Pancreas (tissue), 10 donors: ENCODE data around the gene DIP2C. TPM values are rescaled to one million over a fixed set of nuclear protein-coding genes. Genes with fewer than 3 reads are reported as not detected.
"Not testable (repeated sequence)": the region's sequence is repeated elsewhere in the genome, so short reads cannot be mapped to it uniquely, and the experiment has no call there.

Experiments
- ATAC-seq, 4 donors: fragments of 200-7000 bp; cut with Tn5 transposase; one replicate each; pipeline versions ENCODE4 v1.8.0 to v1.9.1; 2020; ENCODE audit warnings: mild to moderate bottlenecking in 4 of 4, moderate library complexity in 4 of 4
- DNase-seq, 6 donors: peaks; one replicate each; pipeline ENCODE4 v3.0.0-alpha.2; 2020
- FAIRE-seq: peaks from 2 replicates; lab custom pipeline; 2012; peaks lifted over from hg19 to GRCh38; lab: Jason Lieb, UNC
- H3K27ac ChIP-seq, 4 donors: fragments of 200-600 bp; sonication (generic); 1 replicate in 3 of 4; 2 replicates in 1 of 4; pipeline versions ENCODE4 v1.5.0 to v1.8.0; 2020
- H3K27me3 ChIP-seq, 4 donors: fragments of 200-600 bp; one replicate each; pipeline ENCODE4 v1.8.0; 2021
- H3K36me3 ChIP-seq, 3 donors: fragments of 200-600 bp; sonication (generic) in 1 of 3; one replicate each; pipeline versions ENCODE4 v1.5.0 to v1.8.0; 2020 to 2021
- H3K4me1 ChIP-seq, 3 donors: fragments of 200-600 bp; one replicate each; pipeline ENCODE4 v1.8.0; 2021
- H3K4me3 ChIP-seq, 4 donors: fragments of 200-600 bp; sonication (generic) in 2 of 4; one replicate each; pipeline versions ENCODE4 v1.5.0 to v1.8.0; 2020 to 2021
- H3K9me3 ChIP-seq, 4 donors: fragments of 200-600 bp; one replicate each; pipeline ENCODE4 v1.8.0; 2021
- CTCF ChIP-seq, 4 donors: fragments of 200-600 bp; sonication (generic) in 3 of 4; IDR thresholded peaks; one replicate each; pipeline versions ENCODE4 v1.5.0 to v1.8.0; 2021; ENCODE audit warnings: antibody characterized with exemption in 4 of 4
- WGBS, 2 donors: extraction: QIAGEN DNeasy Blood & Tissue Kit; methylation state at CpG; one replicate each; pipeline ENCODE4 v1.1.7; 2013; 5-methylcytosine and 5-hydroxymethylcytosine counted together
- intact Hi-C, 3 donors: fragments of 100-400 bp; cut with DNase I; formaldehyde crosslinking; loops; one replicate each; pipeline versions ENCODE4 v1.11.1 to v1.14.2; 2022
- polyA plus RNA-seq, 2 donors: library from polyadenylated mRNA; stranded (reverse); fragments of 200-250 nt; gene quantifications; one replicate each; pipeline ENCODE4 v1.2.3, GENCODE V29; 2013
- total RNA-seq, 6 donors: library from RNA; stranded (reverse); fragmentation: NEBNext Ultra II Directional in 4 of 6; extraction: Animal tissue kit (Norgen Biotek cat#: 25700) in 4 of 6; gene quantifications; one replicate each; pipeline versions ENCODE4 v1.2.1 to v1.2.4, GENCODE V29; 2021 to 2023
- donor health status: healthy with polysubstance abuse.
- donor health status: DM: no; HTN: no; CAD: no; lungs with moderate emphysema.
- donor health status: DM: no; HTN: no; CAD: no.
- donor health status: control.
- donor health status: control.
- donor health status: Bipolar disorder and iron deficiency.
- donor health status: DM: yes; HTN: yes; CAD: no.
- donor health status: DM: no; HTN: no; CAD: no.
- donor health status: DM: no; HTN: no; CAD: no.
- donor health status: DM: yes; HTN: yes; CAD: no.

The DIP2C gene
- total and polyA plus RNA-seq, 8 donors: 4.3 to 11.8 (median 7.3) TPM

- DNase-seq: no peak
- peaks cover 0 to 11% (median 0%) of the 10 kb centered on the region in 3 donors for H3K4me1 ChIP-seq
- 88 to 91% methylated on average over 11 of the region's 11 CpGs for WGBS, 2 donors
- no peak overlapping the region for H3K27ac ChIP-seq
- intact Hi-C loops: no loop called here
- H3K4me3 ChIP-seq: no peak overlapping the region
- no peak for TF ChIP-seq CTCF (IDR thresholded peaks at IDR 0.05)
- FAIRE-seq: no peak
- no peaks in the 10 kb centered on the region for H3K9me3 ChIP-seq
- no peak for ATAC-seq
- H3K27me3 ChIP-seq: no peaks in the 10 kb centered on the region
- H3K36me3 ChIP-seq: peaks cover 0 to 9% (median 0%) of the 10 kb centered on the region in 3 donors
Measured at GRCh38 chr10:326350-326749, 363.1 kb downstream of the DIP2C start.

- WGBS, 2 donors: 94 to 97% methylated on average over 8 of the region's 8 CpGs
- FAIRE-seq: no peak
- peaks cover 0 to 9% (median 0%) of the 10 kb centered on the region in 3 donors for H3K36me3 ChIP-seq
- no peak overlapping the region for H3K27ac ChIP-seq
- H3K9me3 ChIP-seq: no peaks in the 10 kb centered on the region
- H3K4me1 ChIP-seq: peaks cover 0 to 11% (median 0%) of the 10 kb centered on the region in 3 donors
- H3K27me3 ChIP-seq: no peaks in the 10 kb centered on the region
- intact Hi-C loops: no loop called here
- no peak for ATAC-seq
- DNase-seq: no peak
- H3K4me3 ChIP-seq: no peak overlapping the region
- no peak for TF ChIP-seq CTCF (IDR thresholded peaks at IDR 0.05)
Measured at GRCh38 chr10:325282-325681, 364.2 kb downstream of the DIP2C start.

- Histone ChIP-seq H3K9me3 (no peaks in the 10 kb centered on the region), H3K4me1 (peaks cover 0 to 11% (median 0%) of the 10 kb centered on the region in 3 donors), H3K4me3 (no peak overlapping the region), H3K27me3 (no peaks in the 10 kb centered on the region), H3K27ac (no peak overlapping the region), H3K36me3 (peaks cover 0 to 9% (median 0%) of the 10 kb centered on the region in 3 donors)
- DNase-seq (no peak), ATAC-seq (no peak), FAIRE-seq (no peak)
- intact Hi-C loops: no loop called here
- TF ChIP-seq CTCF (IDR thresholded peaks at IDR 0.05): no peak
- WGBS, 2 donors: 91 to 94% methylated on average over 15 of the region's 15 CpGs
Measured at GRCh38 chr10:324593-324992, 364.9 kb downstream of the DIP2C start.

GRCh38 chr10:323651-324293 lies 365.7 kb downstream of the DIP2C start:
- DNase-seq: no peak
- WGBS, 2 donors: 78 to 82% methylated on average over 15 of the region's 15 CpGs
- H3K27ac ChIP-seq: no peak overlapping the region
- no peak overlapping the region for H3K4me3 ChIP-seq
- peak in 3 of 4 donors; percentile 62 to 81 (median 78) for ATAC-seq
- H3K9me3 ChIP-seq: no peaks in the 10 kb centered on the region
- H3K36me3 ChIP-seq: peaks cover 0 to 9% (median 0%) of the 10 kb centered on the region in 3 donors
- intact Hi-C loops: no loop called here
- no peaks in the 10 kb centered on the region for H3K27me3 ChIP-seq
- FAIRE-seq: no peak
- TF ChIP-seq CTCF (IDR thresholded peaks at IDR 0.05): no peak
- H3K4me1 ChIP-seq: peaks cover 0 to 7% (median 0%) of the 10 kb centered on the region in 3 donors

- ATAC-seq, DNase-seq, intact Hi-C loops, FAIRE-seq, H3K27ac ChIP-seq, H3K9me3 ChIP-seq, H3K4me3 ChIP-seq, H3K4me1 ChIP-seq, H3K27me3 ChIP-seq: not testable (repeated sequence)
- WGBS, 2 donors: 93 to 97% methylated on average over 20 to 38 of the region's 43 CpGs
- peaks cover 0 to 10% (median 0%) of the 10 kb centered on the region in 3 donors for H3K36me3 ChIP-seq
Measured at GRCh38 chr10:323046-323445, 366.4 kb downstream of the DIP2C start.
